Measurements from ENCODE around the gene DENND5A. TPM values are rescaled to one million over a fixed set of nuclear protein-coding genes. Genes with fewer than 3 reads are reported as not detected.

DENND5A gene
- total and polyA plus RNA-seq, 2 of the 8 experiments (the other 6 are each of a cell fraction or from before 2014, with no cell fraction given), result 65.7 to 139 TPM

DNA sequence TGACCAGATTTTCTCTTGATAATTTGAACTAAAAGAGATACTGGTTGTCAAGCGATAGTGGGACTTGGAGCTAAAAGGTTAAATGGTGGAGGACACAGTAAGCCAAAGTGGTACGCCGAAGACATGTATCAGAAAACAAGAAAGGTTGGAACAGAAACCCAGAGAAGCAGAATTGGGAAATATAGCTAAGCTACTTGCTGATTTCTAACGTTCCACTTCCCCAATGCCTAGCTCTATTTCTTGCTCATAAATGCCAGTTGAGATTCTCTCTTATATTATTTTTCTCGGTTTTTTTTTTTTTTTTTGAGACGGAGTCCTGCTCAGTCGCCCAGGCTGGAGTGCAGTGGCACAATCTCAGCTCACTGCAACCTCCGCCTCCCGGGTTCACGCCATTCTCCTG lies 36.6 kb upstream of the DENND5A start:
- 95% methylated on average over 5 of the region's 10 CpGs; no CpG with 5 or more reads in 1 of the 2 experiments for WGBS, 2 experiments (ENCODE audit: extremely low coverage in 1 of 2, insufficient coverage in 1 of 2, insufficient read length in 1 of 2, insufficient replicate concordance in 2 of 2, low coverage in 1 of 2, low lambda C conversion rate in 2 of 2, missing lambda C conversion rate in 1 of 2)
- CTCF ChIA-PET (ENCODE audit: partially characterized antibody), result interaction anchor here (0.9 to 1.4 kb wide), 2 partner anchors 12 to 21 kb away, joined by 4 read pairs; no protein-coding TSS in a partner anchor
- no peak overlapping the region for H3K27ac ChIP-seq (ENCODE audit: low read depth, low read length)
- TF ChIP-seq PHF8 (conservative IDR thresholded peaks at IDR 0.05; ENCODE audit: low read depth, low read length) (no peak), NANOG (IDR thresholded peaks at IDR 0.05; ENCODE audit: insufficient read depth, low read depth, low read length, poor library complexity, severe bottlenecking) (no peak), EP300 (IDR thresholded peaks at IDR 0.05; ENCODE audit: borderline replicate concordance in 1 of 2, low read depth in 2 of 2, low read length in 2 of 2) (no peak), GTF2F1 (IDR thresholded peaks at IDR 0.05; ENCODE audit: borderline replicate concordance, low read depth, low read length) (no peak), SP1 (IDR thresholded peaks at IDR 0.05; ENCODE audit: low read depth, low read length) (no peak), TAF1 (IDR thresholded peaks at IDR 0.05; ENCODE audit: low read depth, low read length) (no peak), CBX5 (IDR thresholded peaks at IDR 0.05; ENCODE audit: low read depth, low read length) (no peak), SUZ12 (IDR thresholded peaks at IDR 0.05; ENCODE audit: low read length) (no peak), BACH1 (IDR thresholded peaks at IDR 0.05; ENCODE audit: low read length) (no peak), CHD2 (IDR thresholded peaks at IDR 0.05; ENCODE audit: low read length) (no peak), CTBP2 (IDR thresholded peaks at IDR 0.05; ENCODE audit: borderline replicate concordance, insufficient read depth, insufficient read length, low read length) (no peak), CHD1 (IDR thresholded peaks at IDR 0.05; ENCODE audit: low read depth, low read length) (no peak)
- TF ChIP-seq, protein P1, sequence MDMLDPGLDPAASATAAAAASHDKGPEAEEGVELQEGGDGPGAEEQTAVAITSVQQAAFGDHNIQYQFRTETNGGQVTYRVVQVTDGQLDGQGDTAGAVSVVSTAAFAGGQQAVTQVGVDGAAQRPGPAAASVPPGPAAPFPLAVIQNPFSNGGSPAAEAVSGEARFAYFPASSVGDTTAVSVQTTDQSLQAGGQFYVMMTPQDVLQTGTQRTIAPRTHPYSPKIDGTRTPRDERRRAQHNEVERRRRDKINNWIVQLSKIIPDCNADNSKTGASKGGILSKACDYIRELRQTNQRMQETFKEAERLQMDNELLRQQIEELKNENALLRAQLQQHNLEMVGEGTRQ (IDR thresholded peaks at IDR 0.05; ENCODE audit: low read length), result no peak

More for the DNA sequence above, 36.6 kb upstream of the DENND5A start:
- H3K27me3 ChIP-seq (replicated peaks in 1 of 4; ENCODE audit: control insufficient read depth in 3 of 4, extremely low read depth in 1 of 4, insufficient read depth in 3 of 4, low read length in 3 of 4), result no peaks in the 10 kb centered on the region
- H3K4me2 ChIP-seq (ENCODE audit: insufficient read depth in 1 of 2, low read depth in 2 of 2, low read length in 2 of 2), result no peak overlapping the region
- H3K9ac ChIP-seq (replicated peaks in 1 of 4; ENCODE audit: extremely low read depth in 1 of 4, low read depth in 3 of 4, low read length in 3 of 4), result no peak overlapping the region
- H2BK15ac ChIP-seq (ENCODE audit: low read length), result no peak overlapping the region
- H3K14ac ChIP-seq (ENCODE audit: insufficient read length), result no peak overlapping the region
- no peak overlapping the region for H4K91ac ChIP-seq (replicated peaks; ENCODE audit: insufficient read length, low read length)
- H4K8ac ChIP-seq (ENCODE audit: extremely low read depth, insufficient read depth, low read length), result no peak overlapping the region
- H2BK120ac ChIP-seq (replicated peaks; ENCODE audit: low read depth, low read length), result no peak overlapping the region
- H3K23me2 ChIP-seq (ENCODE audit: low read depth, low read length), result no peaks in the 10 kb centered on the region
- H3K4me3 ChIP-seq (ENCODE audit: extremely low read depth in 1 of 4, insufficient read depth in 2 of 4, low read depth in 3 of 4, low read length in 4 of 4), result no peak overlapping the region
- no peak overlapping the region for H2BK20ac ChIP-seq (ENCODE audit: low read length)
- H3K56ac ChIP-seq (replicated peaks; ENCODE audit: insufficient read length, low read depth, low read length), result no peak overlapping the region
- H3K4me1 ChIP-seq (replicated peaks in 1 of 4; ENCODE audit: control insufficient read depth in 3 of 4, insufficient read depth in 4 of 4, low read length in 3 of 4), result 0 out of 7 replicates have a peak, but pooled peaks cover 0 to 2% (median 0%) of the 10 kb centered on the region in 4 experiments
- H3K4ac ChIP-seq (replicated peaks; ENCODE audit: insufficient read length, low read depth, low read length), result no peak overlapping the region
- no peak overlapping the region for H3K23ac ChIP-seq (ENCODE audit: insufficient read length)
- H3K79me1 ChIP-seq (ENCODE audit: low read depth, low read length), result no peaks in the 10 kb centered on the region; the same call in 1 of the 2 replicates
- no peak overlapping the region for H2BK12ac ChIP-seq (ENCODE audit: low read depth, low read length)
- H2AFZ ChIP-seq (ENCODE audit: low read length), result no peak overlapping the region
- FAIRE-seq, result no peak
- H2BK5ac ChIP-seq (ENCODE audit: low read depth, low read length), result no peak overlapping the region
- no peaks in the 10 kb centered on the region for H3K9me3 ChIP-seq (ENCODE audit: insufficient read depth in 2 of 2, low read depth in 1 of 2, low read length in 1 of 2)
- H2AK5ac ChIP-seq (ENCODE audit: low read depth, low read length), result no peak overlapping the region
- peaks cover 2 to 11% (median 4%) of the 10 kb centered on the region in 4 experiments; a peak in 4 of 8 replicates for H3K36me3 ChIP-seq (ENCODE audit: control insufficient read depth in 2 of 4, insufficient read depth in 4 of 4, low read length in 3 of 4)
- no peak overlapping the region for H3K18ac ChIP-seq (ENCODE audit: extremely low read depth, low read length)
- no peak for DNase-seq (ENCODE audit: low read depth in 1 of 2, low spot score in 2 of 2)
- POLR2A ChIA-PET (ENCODE audit: partially characterized antibody), result interaction anchor here (0.9 kb wide), 1 partner anchor 136 kb away, joined by 3 read pairs; no protein-coding TSS in a partner anchor
- peaks cover 0 to 3% of the 10 kb centered on the region in 2 experiments for H4K20me1 ChIP-seq (replicated peaks in 1 of 2; ENCODE audit: control insufficient read depth in 1 of 2, insufficient read depth in 2 of 2, low read length in 2 of 2)
- no peak overlapping the region for H4K5ac ChIP-seq (ENCODE audit: insufficient read length, low read depth, low read length)
- H3K79me2 ChIP-seq (ENCODE audit: control insufficient read depth in 1 of 2, insufficient read depth in 2 of 2, low read length in 2 of 2), result peaks cover 0 to 52% of the 10 kb centered on the region in 2 experiments; a peak in 2 of 4 replicates

Measured in H1 (cell line).